Parietal lobe (tissue), 1 donor: ENCODE results near the gene RNF175. TPM values are rescaled to one million over a fixed set of nuclear protein-coding genes. Genes with fewer than 3 reads are reported as not detected.

ENCODE experiments used
- total RNA-seq: library from RNA; depleted of rRNA; stranded (reverse); fragments of >200 nt; gene quantifications from one replicate; pipeline ENCODE4 v1.2.3, GENCODE V29; 2014

RNF175 gene
- total RNA-seq, result 35.1 TPM

GRCh38 chr4:153759407-153760316 lies at the start of gene RNF175:
Gene RNF175, minus strand, starts transcription at chr4:153760024. Its CDS starts 162 bp downstream, at chr4:153759862.

GRCh38 chr4:153788413-153789276 lies 28.8 kb upstream of the RNF175 start, which contains the start of gene SFRP2:
Gene SFRP2, minus strand, starts transcription at chr4:153789083. Its CDS starts 248 bp downstream, at chr4:153788835.

DNA sequence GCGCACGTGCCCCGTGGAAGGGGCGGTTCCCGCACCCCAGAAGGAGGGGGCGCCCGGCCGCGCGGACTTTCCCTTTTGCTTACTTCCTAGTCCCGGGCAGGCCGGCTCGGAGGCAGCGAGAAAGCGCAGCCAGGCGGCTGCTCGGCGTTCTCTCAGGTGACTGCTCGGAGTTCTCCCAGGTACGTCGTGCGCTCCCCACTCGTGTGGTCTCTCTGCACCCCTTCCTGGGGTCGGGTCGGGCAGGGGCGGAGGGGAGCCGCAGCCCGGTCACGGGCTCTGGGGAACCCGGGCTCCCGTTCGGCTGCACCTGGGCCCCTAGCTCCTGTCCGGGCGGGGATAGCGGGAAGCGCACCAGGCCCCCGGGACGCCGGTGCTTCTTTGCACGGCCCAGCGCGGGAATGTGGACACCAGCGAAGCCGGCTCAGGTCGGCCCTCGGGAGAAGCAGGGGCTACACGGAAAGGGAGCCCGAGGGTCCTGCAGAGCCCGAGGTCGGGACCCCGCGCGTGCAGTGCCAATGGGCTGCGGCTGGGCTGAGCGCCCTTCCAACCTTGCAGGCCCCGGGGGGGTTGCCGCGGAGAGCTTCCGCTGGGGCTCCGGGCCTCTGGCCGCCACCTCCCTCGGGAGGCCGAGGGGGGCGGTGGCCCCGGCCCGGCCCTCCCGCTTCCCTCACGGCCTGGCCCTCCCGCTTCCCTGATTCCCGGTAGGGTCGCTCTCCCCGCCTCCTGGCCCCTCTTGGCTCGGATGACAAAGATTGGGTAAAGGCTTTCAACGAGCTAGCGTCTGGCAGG lies 75.4 kb downstream of the RNF175 start, which contains the start of gene TLR2:
TSS of gene TLR2 (plus strand) at position 99 of the 789 bp plus-strand sequence. CDS start 18,628 bp downstream, outside the sequence.

Other genes with a start within 250 kb of the RNF175 start
- 0.63 TPM for gene TLR2, start 75.7 kb downstream of the RNF175 start, total RNA-seq
- gene SFRP2, start 29.1 kb upstream of the RNF175 start, total RNA-seq, result 1.6 TPM